ENCODE measurements around the gene RHOBTB1. TPM values are rescaled to one million over a fixed set of nuclear protein-coding genes. Genes with fewer than 3 reads are reported as not detected.
A peak's percentile ranks its signal among the peaks of the same experiment; 100 is the strongest.

The RHOBTB1 gene
- total RNA-seq, 8 experiments from 2014 or later: 2.8 to 34.4 (median 11.2) TPM

- H3K4me1 ChIP-seq (replicated peaks in 1 of 2): no peaks in the 10 kb centered on the region
- no peak overlapping the region for H3K27ac ChIP-seq
- 19 to 100% (median 71%) methylated on average over 1 to 4 of the region's 4 CpGs for WGBS, 10 experiments
- in situ Hi-C loops (cut with MboI; ENCODE audit: low pct_unique_long_range_greater_than_20kb in 2 of 9, low sequenced_read_pairs in 9 of 9, unreplicated experiment in 9 of 9): no loop called here
- H3K4me3 ChIP-seq: no peak overlapping the region
- no peak for ATAC-seq (replicated peaks in 6 of 8)
These were observed 38.4 kb downstream of the RHOBTB1 start for GRCh38 chr10:60905580-60905979.

DNA sequence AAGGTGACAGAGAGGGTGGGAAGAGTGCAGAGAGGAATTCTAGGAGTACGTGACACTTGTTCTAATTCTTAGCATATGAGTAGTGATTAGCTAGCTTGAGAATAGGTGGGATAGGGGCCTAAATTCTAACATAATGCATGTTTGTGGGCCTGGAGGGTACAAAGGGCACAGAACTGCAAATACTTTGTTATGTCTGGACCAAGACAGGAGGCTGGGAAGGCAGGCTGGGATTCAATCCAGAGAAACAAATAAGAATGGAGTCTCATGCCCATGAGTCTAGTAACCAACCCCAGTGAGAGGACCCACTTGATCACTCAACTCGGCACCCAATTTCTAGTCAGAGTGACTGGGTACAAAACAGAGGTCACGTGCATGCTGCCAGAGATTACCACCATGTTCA is 40.9 kb downstream of the RHOBTB1 start:
- whole genome bisulfite sequencing, 10 experiments: 43 to 100% (median 82%) methylated on average over 1 to 3 of the region's 3 CpGs; no CpG with 5 or more reads in 4 of the 10 experiments

GRCh38 chr10:60901561-60902235 is 42.3 kb downstream of the RHOBTB1 start:
- H3K4me3 ChIP-seq: no peak overlapping the region
- no peaks in the 10 kb centered on the region for H3K4me1 ChIP-seq (replicated peaks in 1 of 2)
- no peak overlapping the region for H3K27ac ChIP-seq
- peak in 5 of 8 experiments; percentile 56 to 99 (median 95) for ATAC-seq (replicated peaks in 6 of 8)
- 93 to 100% (median 98%) methylated on average over 1 to 6 of the region's 6 CpGs; no CpG with 5 or more reads in 1 of the 10 experiments for WGBS, 10 experiments
- in situ Hi-C loops (cut with MboI; ENCODE audit: low pct_unique_long_range_greater_than_20kb in 2 of 9, low sequenced_read_pairs in 9 of 9, unreplicated experiment in 9 of 9): no loop called here

More for the DNA sequence above, 40.9 kb downstream of the RHOBTB1 start:
- Histone ChIP-seq H3K4me3 (no peak overlapping the region), H3K27ac (no peak overlapping the region), H3K4me1 (replicated peaks in 1 of 2) (no peaks in the 10 kb centered on the region)
- ATAC-seq (replicated peaks in 6 of 8): no peak
- in situ Hi-C loops (cut with MboI; ENCODE audit: low pct_unique_long_range_greater_than_20kb in 2 of 9, low sequenced_read_pairs in 9 of 9, unreplicated experiment in 9 of 9): no loop called here

- Histone ChIP-seq H3K27ac (no peak overlapping the region), H3K4me1 (replicated peaks in 1 of 2) (peaks cover 6% of the 10 kb centered on the region in 2 donors), H3K4me3 (no peak overlapping the region)
- WGBS, 10 experiments: 50 to 100% (median 79%) methylated on average over 2 to 7 of the region's 7 CpGs; no CpG with 5 or more reads in 2 of the 10 experiments
- in situ Hi-C loops (cut with MboI; ENCODE audit: low pct_unique_long_range_greater_than_20kb in 2 of 9, low sequenced_read_pairs in 9 of 9, unreplicated experiment in 9 of 9): no loop called here
- ATAC-seq (replicated peaks in 6 of 8): no peak
These were observed 44.7 kb downstream of the RHOBTB1 start for GRCh38 chr10:60899266-60899665.

- in situ Hi-C loops (cut with MboI; ENCODE audit: low pct_unique_long_range_greater_than_20kb in 2 of 9, low sequenced_read_pairs in 9 of 9, unreplicated experiment in 9 of 9): no loop called here
- H3K4me3 ChIP-seq: no peak overlapping the region
- ATAC-seq (replicated peaks in 6 of 8): peak in 2 of 8 experiments; percentile 36 to 92
- no peak overlapping the region for H3K27ac ChIP-seq
- H3K4me1 ChIP-seq (replicated peaks in 1 of 2): peaks cover 6% of the 10 kb centered on the region in 2 donors
- 16 to 100% (median 83%) methylated on average over 1 to 5 of the region's 5 CpGs; no CpG with 5 or more reads in 3 of the 10 experiments for WGBS, 10 experiments
These were observed 45.7 kb downstream of the RHOBTB1 start for GRCh38 chr10:60898321-60898720.

GRCh38 chr10:60896810-60897209 is 47.2 kb downstream of the RHOBTB1 start:
- peaks cover 6% of the 10 kb centered on the region in 2 donors for H3K4me1 ChIP-seq (replicated peaks in 1 of 2)
- H3K4me3 ChIP-seq: no peak overlapping the region
- in situ Hi-C loops (cut with MboI; ENCODE audit: low pct_unique_long_range_greater_than_20kb in 2 of 9, low sequenced_read_pairs in 9 of 9, unreplicated experiment in 9 of 9): no loop called here
- no peak for ATAC-seq (replicated peaks in 6 of 8)
- no peak overlapping the region for H3K27ac ChIP-seq
- WGBS, 10 experiments: 7 to 100% (median 79%) methylated on average over 1 to 2 of the region's 2 CpGs; no CpG with 5 or more reads in 3 of the 10 experiments

DNA sequence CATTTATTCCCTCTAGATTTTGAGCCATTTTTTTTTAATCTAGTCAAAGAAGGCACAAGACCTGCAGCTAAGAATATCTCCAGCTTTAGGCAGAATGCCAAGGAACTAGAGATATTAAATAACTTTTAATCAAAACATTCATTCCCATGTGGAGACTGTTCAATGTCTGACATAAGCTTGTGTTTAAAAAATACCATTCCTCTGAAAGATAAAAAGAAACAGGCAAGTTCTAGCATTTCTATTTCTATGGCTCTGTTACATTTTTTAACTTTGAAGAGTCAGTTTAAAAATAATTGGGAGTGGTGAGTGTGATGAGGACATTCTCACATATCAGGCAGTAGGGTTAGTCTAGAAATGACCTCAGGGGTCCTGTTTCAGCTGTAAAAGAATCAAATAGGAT is 48.0 kb downstream of the RHOBTB1 start:
- ATAC-seq (replicated peaks in 6 of 8): peak in 1 of 8 experiments; percentile 18
- Histone ChIP-seq H3K27ac (no peak overlapping the region), H3K4me3 (no peak overlapping the region), H3K4me1 (replicated peaks in 1 of 2) (peaks cover 6% of the 10 kb centered on the region in 2 donors)
- in situ Hi-C loops (cut with MboI; ENCODE audit: low pct_unique_long_range_greater_than_20kb in 2 of 9, low sequenced_read_pairs in 9 of 9, unreplicated experiment in 9 of 9): no loop called here

DNA sequence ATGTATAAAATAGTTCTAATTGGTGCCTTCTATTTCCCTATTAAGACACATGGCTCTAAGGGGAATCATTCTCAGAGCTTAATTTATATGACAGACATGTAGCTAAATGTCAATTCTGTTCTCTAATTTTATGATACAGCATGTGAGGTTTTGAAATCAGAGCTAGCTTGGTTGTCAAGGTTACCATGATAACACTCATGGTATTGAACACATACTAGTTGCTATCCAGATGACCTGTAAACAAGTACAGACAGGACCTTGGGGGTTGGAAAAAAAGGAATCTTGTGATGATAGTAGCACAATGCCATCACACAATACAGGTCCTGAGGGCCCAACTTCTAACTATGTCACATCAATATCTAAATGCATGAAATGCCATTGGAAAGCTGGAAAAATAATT is 49.2 kb downstream of the RHOBTB1 start:
- in situ Hi-C loops (cut with MboI; ENCODE audit: low pct_unique_long_range_greater_than_20kb in 2 of 9, low sequenced_read_pairs in 9 of 9, unreplicated experiment in 9 of 9): no loop called here
- Histone ChIP-seq H3K27ac (no peak overlapping the region), H3K4me3 (no peak overlapping the region), H3K4me1 (replicated peaks in 1 of 2) (peaks cover 6% of the 10 kb centered on the region in 2 donors)
- ATAC-seq (replicated peaks in 6 of 8): peak in 7 of 8 experiments; percentile 36 to 75 (median 64)

- 60 to 100% (median 98%) methylated on average over 1 to 3 of the region's 3 CpGs for WGBS, 10 experiments
These were observed 50.8 kb downstream of the RHOBTB1 start for GRCh38 chr10:60893231-60893630.

GRCh38 chr10:60892571-60892970 is 51.4 kb downstream of the RHOBTB1 start:
- ATAC-seq (replicated peaks in 6 of 8): no peak
- Histone ChIP-seq H3K4me1 (replicated peaks in 1 of 2) (peaks cover 6% of the 10 kb centered on the region in 2 donors), H3K4me3 (no peak overlapping the region), H3K27ac (no peak overlapping the region)
- in situ Hi-C loops (cut with MboI; ENCODE audit: low pct_unique_long_range_greater_than_20kb in 2 of 9, low sequenced_read_pairs in 9 of 9, unreplicated experiment in 9 of 9): no loop called here
- 80 to 100% (median 92%) methylated on average over 3 to 8 of the region's 8 CpGs; no CpG with 5 or more reads in 2 of the 10 experiments for WGBS, 10 experiments

More at GRCh38 chr10:60893231-60893630, 50.8 kb downstream of the RHOBTB1 start:
- peak in 1 of 8 experiments; percentile 25 for ATAC-seq (replicated peaks in 6 of 8)
- Histone ChIP-seq H3K4me1 (replicated peaks in 1 of 2) (peaks cover 6% of the 10 kb centered on the region in 2 donors), H3K4me3 (no peak overlapping the region), H3K27ac (no peak overlapping the region)
- in situ Hi-C loops (cut with MboI; ENCODE audit: low pct_unique_long_range_greater_than_20kb in 2 of 9, low sequenced_read_pairs in 9 of 9, unreplicated experiment in 9 of 9): no loop called here

- in situ Hi-C loops (cut with MboI; ENCODE audit: low pct_unique_long_range_greater_than_20kb in 2 of 9, low sequenced_read_pairs in 9 of 9, unreplicated experiment in 9 of 9): no loop called here
- H3K4me3 ChIP-seq: no peak overlapping the region
- WGBS, 10 experiments: 33 to 100% (median 94%) methylated on average over 1 of the region's 1 CpG; no CpG with 5 or more reads in 2 of the 10 experiments
- no peak overlapping the region for H3K27ac ChIP-seq
- peaks cover 6% of the 10 kb centered on the region in 2 donors for H3K4me1 ChIP-seq (replicated peaks in 1 of 2)
- no peak for ATAC-seq (replicated peaks in 6 of 8)
These were observed 53.2 kb downstream of the RHOBTB1 start for GRCh38 chr10:60890811-60891210.

DNA sequence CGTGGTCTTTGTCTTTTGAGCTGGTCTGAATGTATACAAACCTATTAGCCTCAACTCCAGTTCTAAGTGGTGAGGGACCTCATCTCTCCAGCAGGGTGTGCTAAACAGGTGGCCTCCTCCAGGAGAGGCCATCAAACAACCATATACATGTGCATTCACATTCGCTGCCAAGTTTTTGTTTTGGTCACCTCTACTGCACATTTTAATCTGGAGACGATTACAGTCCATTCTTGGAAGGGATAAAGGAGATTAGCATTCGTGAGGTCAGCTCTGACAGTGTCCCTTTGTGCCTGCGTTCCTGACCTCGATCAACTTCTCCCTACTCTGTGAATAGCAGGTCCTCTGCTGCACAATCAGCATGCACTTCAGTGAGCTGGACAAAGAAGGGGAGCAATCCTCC is 60.8 kb downstream of the RHOBTB1 start:
- in situ Hi-C loops (cut with MboI; ENCODE audit: low pct_unique_long_range_greater_than_20kb in 2 of 9, low sequenced_read_pairs in 9 of 9, unreplicated experiment in 9 of 9): no loop called here
- ATAC-seq (replicated peaks in 6 of 8): peak in 2 of 8 experiments; percentile 46 to 65
- Histone ChIP-seq H3K4me3 (no peak overlapping the region), H3K4me1 (replicated peaks in 1 of 2) (no peaks in the 10 kb centered on the region), H3K27ac (no peak overlapping the region)
- 30 to 86% (median 76%) methylated on average over 1 to 6 of the region's 6 CpGs; no CpG with 5 or more reads in 2 of the 10 experiments for WGBS, 10 experiments

- H3K27ac ChIP-seq: no peak overlapping the region
- H3K4me1 ChIP-seq (replicated peaks in 1 of 2): peaks cover 0 to 2% of the 10 kb centered on the region in 2 donors
- in situ Hi-C loops (cut with MboI; ENCODE audit: low pct_unique_long_range_greater_than_20kb in 2 of 9, low sequenced_read_pairs in 9 of 9, unreplicated experiment in 9 of 9): no loop called here
- no peak overlapping the region for H3K4me3 ChIP-seq
- peak in 2 of 8 experiments; percentile 13 to 39 for ATAC-seq (replicated peaks in 6 of 8)
- WGBS, 10 experiments: 33 to 100% (median 98%) methylated on average over 1 to 3 of the region's 3 CpGs; no CpG with 5 or more reads in 4 of the 10 experiments
These were observed 65.8 kb downstream of the RHOBTB1 start for GRCh38 chr10:60878224-60878623.

- no peak overlapping the region for H3K4me3 ChIP-seq
- 60 to 100% (median 89%) methylated on average over 1 to 2 of the region's 2 CpGs; no CpG with 5 or more reads in 2 of the 10 experiments for WGBS, 10 experiments
- H3K4me1 ChIP-seq (replicated peaks in 1 of 2): peaks cover 0 to 2% of the 10 kb centered on the region in 2 donors
- peak in 1 of 8 experiments; percentile 7 for ATAC-seq (replicated peaks in 6 of 8)
- in situ Hi-C loops (cut with MboI; ENCODE audit: low pct_unique_long_range_greater_than_20kb in 2 of 9, low sequenced_read_pairs in 9 of 9, unreplicated experiment in 9 of 9): no loop called here
- H3K27ac ChIP-seq: no peak overlapping the region
These were observed 66.2 kb downstream of the RHOBTB1 start for GRCh38 chr10:60877777-60878120.
